SJSA1 (cell line): ENCODE results near the gene SLC1A6. TPM values are rescaled to one million over a fixed set of nuclear protein-coding genes. Genes with fewer than 3 reads are reported as not detected.
"Not testable (repeated sequence)": the region's sequence is repeated elsewhere in the genome, so short reads cannot be mapped to it uniquely, and the experiment has no call there.

ENCODE experiments used
- DNase-seq, 2 experiments: peaks; one replicate each; pipeline ENCODE4 v3.0.0-alpha.2; 2015 to 2020; ENCODE audit warnings: low spot score in 2 of 2, low read depth in 1 of 2
- H3K27ac ChIP-seq: fragments of 250-450 bp; sonication (Bioruptor Pico); 2 replicates; pipeline ENCODE4 v1.5.1; 2020; ENCODE audit warnings: mild to moderate bottlenecking, moderate library complexity
- H3K27me3 ChIP-seq: fragments of 250-450 bp; sonication (Bioruptor Pico); replicated peaks from 2 replicates; pipeline ENCODE4 v1.5.1; 2020; ENCODE audit warnings: mild to moderate bottlenecking, moderate library complexity
- H3K36me3 ChIP-seq: fragments of 250-450 bp; sonication (Bioruptor Pico); 2 replicates; pipeline ENCODE4 v1.5.1; 2020; ENCODE audit warnings: mild to moderate bottlenecking
- H3K4me1 ChIP-seq: fragments of 250-450 bp; sonication (Bioruptor Pico); replicated peaks from 2 replicates; pipeline ENCODE4 v1.6.1; 2021; ENCODE audit warnings: mild to moderate bottlenecking
- H3K4me3 ChIP-seq: fragments of 250-450 bp; sonication (Bioruptor Pico); 2 replicates; pipeline ENCODE4 v1.5.1; 2020; ENCODE audit warnings: mild to moderate bottlenecking
- H3K9me3 ChIP-seq: fragments of 250-450 bp; sonication (Bioruptor Pico); replicated peaks from 2 replicates; pipeline ENCODE4 v1.5.1; 2020; ENCODE audit warnings: mild to moderate bottlenecking
- total RNA-seq: library from RNA; depleted of rRNA; stranded (reverse); fragments of >200 nt; shearing (Covaris generic); gene quantifications from 2 replicates; pipeline ENCODE4 v1.2.3, GENCODE V29; 2014

Gene SLC1A6
- total RNA-seq, 1 experiment from 2014 or later, result not detected

GRCh38 chr19:14978161-14978776, 1.4 kb downstream of the SLC1A6 start:
- H3K4me1 ChIP-seq, result no peaks in the 10 kb centered on the region
- no peak overlapping the region for H3K27ac ChIP-seq
- H3K27me3 ChIP-seq, result peaks cover 43% of the 10 kb centered on the region
- H3K4me3 ChIP-seq, result no peak overlapping the region
- DNase-seq, result no peak
- H3K9me3 ChIP-seq, result no peaks in the 10 kb centered on the region
- no peaks in the 10 kb centered on the region for H3K36me3 ChIP-seq

GRCh38 chr19:14977128-14977527, 2.5 kb downstream of the SLC1A6 start:
- no peak for DNase-seq
- no peak overlapping the region for H3K4me3 ChIP-seq
- H3K36me3 ChIP-seq, result no peaks in the 10 kb centered on the region
- no peaks in the 10 kb centered on the region for H3K9me3 ChIP-seq
- H3K4me1 ChIP-seq, result no peaks in the 10 kb centered on the region
- H3K27ac ChIP-seq, result no peak overlapping the region
- H3K27me3 ChIP-seq, result peaks cover 43% of the 10 kb centered on the region

GRCh38 chr19:14974488-14974887, 5.2 kb downstream of the SLC1A6 start:
- Histone ChIP-seq H3K27me3 (peaks cover 28% of the 10 kb centered on the region), H3K27ac (no peak overlapping the region), H3K9me3 (no peaks in the 10 kb centered on the region), H3K36me3 (no peaks in the 10 kb centered on the region), H3K4me1 (no peaks in the 10 kb centered on the region), H3K4me3 (no peak overlapping the region)
- DNase-seq, result no peak

GRCh38 chr19:14972676-14973075, 7.0 kb downstream of the SLC1A6 start:
- no peak overlapping the region for H3K4me3 ChIP-seq
- no peak overlapping the region for H3K27ac ChIP-seq
- H3K4me1 ChIP-seq, result no peaks in the 10 kb centered on the region
- no peak for DNase-seq
- H3K27me3 ChIP-seq, result peaks cover 12% of the 10 kb centered on the region
- no peaks in the 10 kb centered on the region for H3K9me3 ChIP-seq
- no peaks in the 10 kb centered on the region for H3K36me3 ChIP-seq

GRCh38 chr19:14971474-14971873, 8.2 kb downstream of the SLC1A6 start:
- no peaks in the 10 kb centered on the region for H3K4me1 ChIP-seq
- no peak overlapping the region for H3K27ac ChIP-seq
- H3K36me3 ChIP-seq, result no peaks in the 10 kb centered on the region
- no peaks in the 10 kb centered on the region for H3K9me3 ChIP-seq
- H3K27me3 ChIP-seq, result peaks cover 3% of the 10 kb centered on the region; the same call in 1 of the 2 replicates
- no peak overlapping the region for H3K4me3 ChIP-seq
- no peak for DNase-seq

GRCh38 chr19:14968247-14968646, 11.4 kb downstream of the SLC1A6 start:
- H3K9me3 ChIP-seq, result no peaks in the 10 kb centered on the region
- H3K4me1 ChIP-seq, result no peaks in the 10 kb centered on the region
- no peak for DNase-seq
- H3K36me3 ChIP-seq, result no peaks in the 10 kb centered on the region
- H3K4me3 ChIP-seq, result no peak overlapping the region
- no peak overlapping the region for H3K27ac ChIP-seq
- H3K27me3 ChIP-seq, result no peaks in the 10 kb centered on the region

- Histone ChIP-seq H3K4me1 (no peaks in the 10 kb centered on the region), H3K4me3 (no peak overlapping the region), H3K27ac (no peak overlapping the region), H3K36me3 (no peaks in the 10 kb centered on the region), H3K27me3 (no peaks in the 10 kb centered on the region), H3K9me3 (0 out of 2 replicates have a peak, but pooled peaks cover 4% of the 10 kb centered on the region)
- DNase-seq, result no peak
Observed at GRCh38 chr19:14961956-14962685, 17.5 kb downstream of the SLC1A6 start.

- Histone ChIP-seq H3K27me3 (no peaks in the 10 kb centered on the region), H3K27ac (no peak overlapping the region), H3K4me3 (no peak overlapping the region), H3K36me3 (no peaks in the 10 kb centered on the region), H3K4me1 (no peaks in the 10 kb centered on the region), H3K9me3 (0 out of 2 replicates have a peak, but pooled peaks cover 4% of the 10 kb centered on the region)
- DNase-seq, result no peak
Observed at GRCh38 chr19:14959263-14959662, 20.4 kb downstream of the SLC1A6 start.

GRCh38 chr19:14957464-14957863, 22.2 kb downstream of the SLC1A6 start:
- no peak overlapping the region for H3K27ac ChIP-seq
- no peak for DNase-seq
- H3K4me3 ChIP-seq, result no peak overlapping the region
- H3K27me3 ChIP-seq, result no peaks in the 10 kb centered on the region
- no peaks in the 10 kb centered on the region for H3K36me3 ChIP-seq
- no peaks in the 10 kb centered on the region for H3K4me1 ChIP-seq
- H3K9me3 ChIP-seq, result 0 out of 2 replicates have a peak, but pooled peaks cover 4% of the 10 kb centered on the region

GRCh38 chr19:14954071-14954655, 25.5 kb downstream of the SLC1A6 start:
- H3K27me3 ChIP-seq, result no peaks in the 10 kb centered on the region
- H3K4me3 ChIP-seq, result no peak overlapping the region
- DNase-seq, result no peak
- no peak overlapping the region for H3K27ac ChIP-seq
- no peaks in the 10 kb centered on the region for H3K36me3 ChIP-seq
- no peaks in the 10 kb centered on the region for H3K9me3 ChIP-seq
- no peaks in the 10 kb centered on the region for H3K4me1 ChIP-seq

GRCh38 chr19:14952767-14953166, 26.9 kb downstream of the SLC1A6 start:
- DNase-seq, result no peak
- no peaks in the 10 kb centered on the region for H3K36me3 ChIP-seq
- H3K27me3 ChIP-seq, result no peaks in the 10 kb centered on the region
- no peak overlapping the region for H3K27ac ChIP-seq
- H3K4me1 ChIP-seq, result no peaks in the 10 kb centered on the region
- H3K4me3 ChIP-seq, result no peak overlapping the region
- H3K9me3 ChIP-seq, result no peaks in the 10 kb centered on the region

GRCh38 chr19:14950421-14950820, 29.2 kb downstream of the SLC1A6 start:
- Histone ChIP-seq H3K27me3 (no peaks in the 10 kb centered on the region), H3K4me3 (no peak overlapping the region), H3K27ac (no peak overlapping the region), H3K36me3 (no peaks in the 10 kb centered on the region), H3K9me3 (no peaks in the 10 kb centered on the region), H3K4me1 (no peaks in the 10 kb centered on the region)
- no peak for DNase-seq

- no peak overlapping the region for H3K27ac ChIP-seq
Observed at GRCh38 chr19:14949876-14950275, 29.8 kb downstream of the SLC1A6 start.

GRCh38 chr19:14949413-14949812, 30.3 kb downstream of the SLC1A6 start:
- not testable (repeated sequence) for H3K4me3 ChIP-seq, DNase-seq, H3K27ac ChIP-seq

More at GRCh38 chr19:14949876-14950275, 29.8 kb downstream of the SLC1A6 start:
- no peaks in the 10 kb centered on the region for H3K4me1 ChIP-seq
- H3K36me3 ChIP-seq, result no peaks in the 10 kb centered on the region
- no peaks in the 10 kb centered on the region for H3K27me3 ChIP-seq
- no peaks in the 10 kb centered on the region for H3K9me3 ChIP-seq
- no peak overlapping the region for H3K4me3 ChIP-seq
- no peak for DNase-seq

More at GRCh38 chr19:14949413-14949812, 30.3 kb downstream of the SLC1A6 start:
- not testable (repeated sequence) for H3K9me3 ChIP-seq, H3K36me3 ChIP-seq, H3K4me1 ChIP-seq, H3K27me3 ChIP-seq
